H1 (cell line): ENCODE measurements around the gene CNGA1. TPM values are rescaled to one million over a fixed set of nuclear protein-coding genes. Genes with fewer than 3 reads are reported as not detected.

Experiments
- CBX5 ChIP-seq: fragments of 300-800, 300-1000 bp; sonication (generic); IDR thresholded peaks from 2 replicates; pipeline ENCODE4 v1.7.1; 2016; ENCODE audit warnings: antibody characterized with exemption, low read length, low read depth
- CREB1 ChIP-seq: IDR thresholded peaks from 2 replicates; pipeline ENCODE4 v1.6.1; 2012; ENCODE audit warnings: inconsistent platforms
- EGR1 ChIP-seq: IDR thresholded peaks from 2 replicates; pipeline ENCODE4 v1.6.1; 2011; ENCODE audit warnings: low read depth, low read length, borderline replicate concordance
- HDAC6 ChIP-seq: IDR thresholded peaks from one replicate; pipeline ENCODE4 v1.7.1; 2012; ENCODE audit warnings: low read depth, mild to moderate bottlenecking, inconsistent platforms, low read length, moderate library complexity
- MAX ChIP-seq: IDR thresholded peaks from 2 replicates; pipeline ENCODE4 v1.6.1; 2012; ENCODE audit warnings: inconsistent platforms
- RAD21 ChIP-seq, 2 experiments: IDR thresholded peaks in 1 of 2; conservative IDR thresholded peaks in 1 of 2; 2 replicates each; pipeline ENCODE4 v1.6.1; 2011; ENCODE audit warnings: low read depth in 2 of 2, low read length in 2 of 2, improper control_type of control experiment in 1 of 2, inconsistent platforms in 1 of 2, mild to moderate bottlenecking in 1 of 2, moderate library complexity in 1 of 2
- SIRT6 ChIP-seq: IDR thresholded peaks from one replicate; pipeline ENCODE4 v1.7.1; 2012; ENCODE audit warnings: low read length, inconsistent platforms
- SRF ChIP-seq: IDR thresholded peaks from 2 replicates; pipeline ENCODE4 v1.6.1; 2011; ENCODE audit warnings: mild to moderate bottlenecking, low read depth, low read length, moderate library complexity
- TEAD4 ChIP-seq: IDR thresholded peaks from 2 replicates; pipeline ENCODE4 v1.6.1; 2012; ENCODE audit warnings: low read depth, low read length, inconsistent platforms, mixed read lengths
- polyA plus RNA-seq, 7 experiments: library from polyadenylated mRNA; depleted of rRNA in 3 of 7; stranded (reverse) in 5 of 7; unstranded in 2 of 7; fragments of >200 nt in 5 of 7; fragments of 200-250 nt in 2 of 7; gene quantifications; 1 replicate in 5 of 7; 2 replicates in 1 of 7; 4 replicates in 1 of 7; pipeline versions ENCODE4 v1.2.1 to v1.2.3, GENCODE V29; 2011 to 2013; ENCODE audit warnings: missing spikeins in 2 of 7, mixed read lengths in 2 of 7
- total RNA-seq: library from RNA; stranded (reverse); fragmentation: NEBNext Ultra II Directional; extraction: Animal tissue kit (Norgen Biotek cat#: 25700); gene quantifications from 2 replicates; pipeline ENCODE4 v1.2.1, GENCODE V29; 2021
- TF ChIP-seq, protein P1 (sequence below): IDR thresholded peaks from 2 replicates; pipeline ENCODE4 v1.6.1; 2012; ENCODE audit warnings: inconsistent platforms

The CNGA1 gene
- total and polyA plus RNA-seq, 2 of the 8 experiments (the other 6 are each of a cell fraction or from before 2014, with no cell fraction given), result 0.17 to 0.54 TPM

DNA sequence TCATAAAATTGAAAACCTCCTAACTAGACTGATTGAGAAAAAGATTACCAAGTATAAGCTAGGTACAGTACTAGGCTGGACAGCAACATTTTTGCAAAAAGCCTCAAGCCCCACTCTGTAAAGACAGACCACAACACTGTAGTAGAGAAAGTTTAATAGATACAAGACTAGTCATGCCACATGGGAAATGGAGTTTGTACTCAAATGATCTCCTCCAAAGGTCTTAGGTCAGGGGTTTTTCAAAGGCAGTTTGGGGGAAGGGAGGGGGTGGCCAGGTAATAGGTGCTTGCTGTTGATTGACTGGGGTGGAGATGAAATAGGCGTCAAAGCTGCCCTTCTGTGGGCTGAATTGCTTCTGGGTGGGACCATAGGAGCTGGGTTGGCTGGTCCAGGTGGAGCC, 14.2 kb downstream of the CNGA1 start (continued):
- TF ChIP-seq HDAC6 (no peak), RAD21 (IDR thresholded peaks at IDR 0.05 in 1 of 2, conservative IDR thresholded peaks at IDR 0.05 in 1 of 2; ENCODE audit: low read depth in 2 of 2, low read length in 2 of 2) (no peak), TEAD4 (no peak), CBX5 (no peak), MAX (no peak), EGR1 (no peak), CREB1 (no peak), SRF (no peak), SIRT6 (no peak)
- TF ChIP-seq, protein P1, sequence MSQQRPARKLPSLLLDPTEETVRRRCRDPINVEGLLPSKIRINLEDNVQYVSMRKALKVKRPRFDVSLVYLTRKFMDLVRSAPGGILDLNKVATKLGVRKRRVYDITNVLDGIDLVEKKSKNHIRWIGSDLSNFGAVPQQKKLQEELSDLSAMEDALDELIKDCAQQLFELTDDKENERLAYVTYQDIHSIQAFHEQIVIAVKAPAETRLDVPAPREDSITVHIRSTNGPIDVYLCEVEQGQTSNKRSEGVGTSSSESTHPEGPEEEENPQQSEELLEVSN, result no peak
